Skeletal muscle satellite cell (primary cell): ENCODE measurements around the gene PGM5.

ENCODE experiments used
- H3K27me3 ChIP-seq: 2 replicates; pipeline ENCODE4 v1.7.0; 2013; ENCODE audit warnings: low read length; ENCODE audit not compliant: control insufficient read depth, insufficient read depth
- H3K36me3 ChIP-seq: 2 replicates; pipeline ENCODE4 v1.7.0; 2013; ENCODE audit warnings: mild to moderate bottlenecking, control low read depth, low read length; ENCODE audit not compliant: insufficient read depth
- H3K4me1 ChIP-seq: 2 replicates; pipeline ENCODE4 v1.7.0; 2013; ENCODE audit warnings: low read length; ENCODE audit not compliant: control insufficient read depth, insufficient read depth
- H3K4me2 ChIP-seq: 2 replicates; pipeline ENCODE4 v1.7.0; 2013; ENCODE audit warnings: mild to moderate bottlenecking, low read length
- H3K4me3 ChIP-seq: 2 replicates; pipeline ENCODE4 v1.7.0; 2013; ENCODE audit warnings: low read length
- H3K9ac ChIP-seq: 2 replicates; pipeline ENCODE4 v1.7.0; 2013; ENCODE audit warnings: mild to moderate bottlenecking, low read depth, low read length, moderate library complexity
- H3K9me3 ChIP-seq: replicated peaks from 2 replicates; pipeline ENCODE4 v1.7.0; 2013; ENCODE audit warnings: mild to moderate bottlenecking, control low read depth, low read length

PGM5 gene

DNA sequence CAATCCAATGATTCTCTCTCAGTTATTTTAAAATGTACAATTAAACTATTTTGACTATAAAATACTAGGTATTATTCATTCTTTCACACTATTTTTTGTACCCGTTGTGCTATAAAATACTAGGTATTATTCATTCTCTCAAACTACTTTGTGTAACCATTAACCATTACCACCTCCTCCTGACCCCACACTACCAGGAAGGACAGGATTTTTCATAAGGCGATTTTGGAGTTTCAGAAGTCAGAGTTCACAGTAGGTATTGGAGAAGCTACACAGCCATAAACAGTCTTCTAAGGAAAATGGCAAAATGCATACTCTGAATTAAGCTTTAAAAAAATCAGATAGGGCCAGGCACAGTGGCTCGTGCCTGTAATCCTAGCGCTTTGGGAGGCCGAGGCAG, 219.4 kb downstream of the PGM5 start:
- Histone ChIP-seq H3K9ac (no peak overlapping the region), H3K36me3 (no peaks in the 10 kb centered on the region), H3K4me3 (no peak overlapping the region), H3K4me1 (no peaks in the 10 kb centered on the region), H3K27me3 (no peaks in the 10 kb centered on the region), H3K4me2 (no peak overlapping the region), H3K9me3 (no peaks in the 10 kb centered on the region)

DNA sequence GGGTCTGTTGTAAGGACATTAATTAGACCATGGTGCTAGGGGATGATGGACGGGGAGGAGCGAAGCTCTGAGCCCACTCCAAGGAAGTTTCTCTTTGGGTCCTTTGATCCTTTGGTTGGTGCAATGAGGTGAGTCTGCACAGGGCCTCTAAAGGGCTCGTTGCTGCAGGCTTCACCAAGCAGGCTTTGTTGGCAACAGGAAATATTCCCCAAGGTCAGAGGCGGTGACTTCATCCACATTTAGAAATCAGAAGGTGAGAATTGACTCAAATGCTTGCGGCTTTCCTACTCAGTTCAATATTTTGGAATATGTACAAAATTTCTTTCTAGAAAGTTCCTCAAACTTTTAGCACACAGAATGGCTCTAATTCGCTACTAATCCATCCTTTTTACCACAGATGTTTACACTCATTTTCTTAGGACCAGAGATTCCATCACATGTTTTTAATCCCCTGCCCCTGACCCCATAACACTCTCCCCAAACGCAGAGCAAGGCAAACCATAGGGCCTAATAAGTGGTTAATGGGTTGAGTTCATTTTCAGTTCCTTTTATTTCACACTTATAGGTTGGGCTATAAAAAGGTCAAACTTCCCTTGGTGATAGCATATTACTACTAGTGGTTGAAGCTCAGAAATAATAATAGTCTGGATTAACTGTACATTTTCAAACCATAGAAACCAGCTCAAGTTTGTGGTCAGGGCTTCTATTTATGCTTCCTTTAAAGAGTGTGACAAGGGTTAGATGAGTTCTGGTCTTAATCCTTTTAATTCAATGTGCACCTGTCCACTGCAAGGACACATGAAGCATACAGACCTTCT, 221.6 kb downstream of the PGM5 start:
- H3K9ac ChIP-seq, result no peak overlapping the region
- no peak overlapping the region for H3K4me3 ChIP-seq
- H3K27me3 ChIP-seq, result no peaks in the 10 kb centered on the region
- no peak overlapping the region for H3K4me2 ChIP-seq
- H3K9me3 ChIP-seq, result no peaks in the 10 kb centered on the region
- no peaks in the 10 kb centered on the region for H3K36me3 ChIP-seq
- no peaks in the 10 kb centered on the region for H3K4me1 ChIP-seq
